Prostate gland (tissue), 2 donors: ENCODE measurements around the gene CRYGN.

Source experiments
- CTCF ChIP-seq, 4 experiments: fragments of 200-600 bp in 2 of 4; fragments of 450-650 bp in 2 of 4; sonication (generic) in 2 of 4; IDR thresholded peaks; 1 replicate in 3 of 4; 2 replicates in 1 of 4; pipeline ENCODE4 v1.5.1; 2016 to 2019; ENCODE audit warnings: antibody characterized with exemption in 4 of 4, mild to moderate bottlenecking in 2 of 4, moderate library complexity in 2 of 4
- POLR2A ChIP-seq: fragments of 450-650 bp; IDR thresholded peaks from one replicate; pipeline ENCODE4 v1.6.1; 2016; ENCODE audit warnings: antibody characterized with exemption, mild to moderate bottlenecking

- TF ChIP-seq CTCF (IDR thresholded peaks at IDR 0.05) (no peak), POLR2A (no peak)
These were observed 4.7 kb upstream of the CRYGN start for GRCh38 chr7:151444632-151445031.
